GM12878 (cell line): ENCODE results near the gene LMAN1L. TPM values are rescaled to one million over a fixed set of nuclear protein-coding genes. Genes with fewer than 3 reads are reported as not detected.

Experiments
- ATF7 ChIP-seq: fragments of 450-650 bp; IDR thresholded peaks from 2 replicates; pipeline ENCODE4 v1.6.1; 2016; ENCODE audit warnings: low read depth, mild to moderate bottlenecking
- BHLHE40 ChIP-seq, 2 experiments: fragments of 450-650 bp in 1 of 2; IDR thresholded peaks; 2 replicates each; pipeline ENCODE4 v1.6.1; 2011 to 2017; ENCODE audit warnings: low read depth in 2 of 2, borderline replicate concordance in 1 of 2, improper control_type of control experiment in 1 of 2, low read length in 1 of 2, mild to moderate bottlenecking in 1 of 2
- CBFB ChIP-seq: IDR thresholded peaks from 2 replicates; pipeline ENCODE4 v1.6.1; 2016; ENCODE audit warnings: antibody characterized with exemption, low read depth
- ELK1 ChIP-seq: IDR thresholded peaks from 2 replicates; pipeline ENCODE4 v1.6.1; 2012; ENCODE audit warnings: low read depth, low read length, improper control_type of control experiment
- EZH2 ChIP-seq: IDR thresholded peaks from 2 replicates; pipeline ENCODE4 v1.6.1; 2012; ENCODE audit warnings: low read depth, mild to moderate bottlenecking, control low read depth, inconsistent platforms, low read length, borderline replicate concordance; ENCODE audit not compliant: control insufficient read depth
- FOXM1 ChIP-seq: IDR thresholded peaks from 2 replicates; pipeline ENCODE4 v1.6.1; 2012; ENCODE audit warnings: low read depth, mild to moderate bottlenecking, inconsistent platforms, low read length, moderate library complexity
- IRF4 ChIP-seq: IDR thresholded peaks from 2 replicates; pipeline ENCODE4 v1.6.1; 2011; ENCODE audit warnings: low read depth, low read length
- KLF5 ChIP-seq: fragments of 450-650 bp; IDR thresholded peaks from 2 replicates; pipeline ENCODE4 v1.6.1; 2014; ENCODE audit warnings: mild to moderate bottlenecking; ENCODE audit not compliant: partially characterized antibody
- LARP7 ChIP-seq: fragments of 450-650 bp; IDR thresholded peaks from 2 replicates; pipeline ENCODE4 v1.6.1; 2017; ENCODE audit warnings: mild to moderate bottlenecking
- MAX ChIP-seq: IDR thresholded peaks from 2 replicates; pipeline ENCODE4 v1.6.1; 2012; ENCODE audit warnings: low read depth, low read length, improper control_type of control experiment
- NBN ChIP-seq: fragments of 450-650 bp; IDR thresholded peaks from 2 replicates; pipeline ENCODE4 v1.6.1; 2016
- NFXL1 ChIP-seq: fragments of 450-650 bp; IDR thresholded peaks from 2 replicates; pipeline ENCODE4 v1.6.1; 2017; ENCODE audit warnings: antibody characterized with exemption, mild to moderate bottlenecking, borderline replicate concordance
- NFYA ChIP-seq: IDR thresholded peaks from 2 replicates; pipeline ENCODE4 v1.6.1; 2011; ENCODE audit warnings: low read depth, mild to moderate bottlenecking, low read length, improper control_type of control experiment, borderline replicate concordance
- NR2C1 ChIP-seq: fragments of 450-650 bp; IDR thresholded peaks from 2 replicates; pipeline ENCODE4 v1.6.1; 2017; ENCODE audit warnings: antibody characterized with exemption, mild to moderate bottlenecking, moderate library complexity
- PAX8 ChIP-seq: fragments of 450-650 bp; IDR thresholded peaks from 2 replicates; pipeline ENCODE4 v1.6.1; 2017; ENCODE audit warnings: mild to moderate bottlenecking, moderate library complexity
- PKNOX1 ChIP-seq: fragments of 450-650 bp; IDR thresholded peaks from 2 replicates; pipeline ENCODE4 v1.6.1; 2016; ENCODE audit warnings: mild to moderate bottlenecking
- POLR2AphosphoS5 ChIP-seq: IDR thresholded peaks from 2 replicates; pipeline ENCODE4 v1.6.1; 2011; ENCODE audit warnings: mild to moderate bottlenecking, low read length, inconsistent platforms
- RAD21 ChIP-seq: IDR thresholded peaks from 2 replicates; pipeline ENCODE4 v1.6.1; 2011; ENCODE audit warnings: mild to moderate bottlenecking, low read depth, low read length, moderate library complexity; ENCODE audit not compliant: insufficient read depth
- RELA ChIP-seq: fragments of 450-650 bp; IDR thresholded peaks from 2 replicates; pipeline ENCODE4 v1.8.0; 2014; ENCODE audit warnings: borderline replicate concordance; ENCODE audit not compliant: partially characterized antibody
- SREBF1 ChIP-seq: IDR thresholded peaks from 2 replicates; pipeline ENCODE4 v1.6.1; 2012; ENCODE audit warnings: mild to moderate bottlenecking, low read length
- USF2 ChIP-seq: IDR thresholded peaks from 2 replicates; pipeline ENCODE4 v1.6.1; 2011; ENCODE audit warnings: low read depth, low read length, improper control_type of control experiment, borderline replicate concordance
- WRNIP1 ChIP-seq: IDR thresholded peaks from 2 replicates; pipeline ENCODE4 v1.6.1; 2011; ENCODE audit warnings: low read depth, low read length, improper control_type of control experiment, borderline replicate concordance
- ZBED1 ChIP-seq: IDR thresholded peaks from 2 replicates; pipeline ENCODE4 v1.6.1; 2016; ENCODE audit warnings: borderline replicate concordance
- ZBTB11 ChIP-seq: fragments of 450-650 bp; formaldehyde crosslinking; IDR thresholded peaks from 2 replicates; pipeline ENCODE4 v1.5.0; 2022; ENCODE audit warnings: mild to moderate bottlenecking, missing genetic modification characterization
- ZNF217 ChIP-seq: fragments of 450-650 bp; IDR thresholded peaks from 2 replicates; pipeline ENCODE4 v1.6.1; 2017; ENCODE audit warnings: antibody characterized with exemption, mild to moderate bottlenecking
- polyA plus RNA-seq, 11 experiments: library from polyadenylated mRNA; depleted of rRNA in 4 of 11; unstranded in 6 of 11; stranded (reverse) in 5 of 11; fragments of >200 nt; fragmentation: Nextera tagmentation in 4 of 11; fragmentation: Illumina TruSeq in 1 of 11; extraction: Ambion mirVana in 4 of 11; extraction: Trizol in 1 of 11; gene quantifications; 1 replicate in 1 of 11; 2 replicates in 10 of 11; pipeline versions ENCODE4 v1.2.1 to v1.2.3, GENCODE V29; 2011 to 2016; ENCODE audit warnings: inconsistent platforms in 2 of 11, missing spikeins in 2 of 11, low read depth in 1 of 11
- total RNA-seq, 4 experiments: library from RNA; depleted of rRNA in 3 of 4; stranded (reverse); fragments of >200 nt in 3 of 4; fragmentation: Illumina TruSeq in 1 of 4; extraction: Trizol in 1 of 4; gene quantifications; 2 replicates each; pipeline versions ENCODE4 v1.2.1 to v1.2.3, GENCODE V29; 2013 to 2021

Gene LMAN1L
- total and polyA plus RNA-seq, 10 of the 15 experiments (the other 5 are each of a cell fraction or from before 2014, with no cell fraction given): not detected

- peak; percentile 44; the same call in 1 of the 2 replicates for TF ChIP-seq ZBED1
- no peak for TF ChIP-seq SREBF1
- no peak for TF ChIP-seq WRNIP1
- no peak for TF ChIP-seq LARP7
- no peak for TF ChIP-seq MAX
- no peak for TF ChIP-seq ZBTB11 (CRISPR knock-in tag)
- no peak for TF ChIP-seq FOXM1
- TF ChIP-seq PKNOX1: no peak
- no peak for TF ChIP-seq IRF4
- peak; percentile 42; the same call in 1 of the 2 replicates for TF ChIP-seq POLR2AphosphoS5
- TF ChIP-seq NFYA: no peak
- no peak for TF ChIP-seq ELK1
- no peak for TF ChIP-seq USF2
- TF ChIP-seq ATF7: peak; percentile 76
- TF ChIP-seq PAX8: no peak
- TF ChIP-seq CBFB: 0 out of 2 replicates have a peak, but pooled peaks have one; percentile 26
- peak; percentile 57 for TF ChIP-seq NBN
- TF ChIP-seq RELA: no peak
- TF ChIP-seq EZH2: no peak
- peak; percentile 96 to 97 for TF ChIP-seq BHLHE40 (IDR thresholded peaks at IDR 0.05; ENCODE audit: borderline replicate concordance in 1 of 2, low read depth in 2 of 2, low read length in 1 of 2)
- no peak for TF ChIP-seq RAD21
- peak; percentile 87; the same call in 1 of the 2 replicates for TF ChIP-seq NFXL1
- no peak for TF ChIP-seq KLF5
- TF ChIP-seq NR2C1: no peak
- peak; percentile 59 for TF ChIP-seq ZNF217
These were observed 31.9 kb upstream of the LMAN1L start (continued) for GRCh38 chr15:74780523-74781430.
